NCI-H460 (cell line): ENCODE measurements around the gene KDM2A. TPM values are rescaled to one million over a fixed set of nuclear protein-coding genes. Genes with fewer than 3 reads are reported as not detected.
"Not testable (repeated sequence)": the region's sequence is repeated elsewhere in the genome, so short reads cannot be mapped to it uniquely, and the experiment has no call there.

ENCODE experiments used
- DNase-seq: peaks from one replicate; pipeline ENCODE4 v3.0.0-alpha.2; 2016; ENCODE audit warnings: low read depth; ENCODE audit errors: extremely low read depth
- total RNA-seq: library from RNA; depleted of rRNA; stranded (reverse); fragments of >200 nt; shearing (Covaris generic); gene quantifications from 2 replicates; pipeline ENCODE4 v1.2.3, GENCODE V29; 2014

The KDM2A gene
- total RNA-seq, 1 experiment from 2014 or later, result 18.5 TPM

DNA sequence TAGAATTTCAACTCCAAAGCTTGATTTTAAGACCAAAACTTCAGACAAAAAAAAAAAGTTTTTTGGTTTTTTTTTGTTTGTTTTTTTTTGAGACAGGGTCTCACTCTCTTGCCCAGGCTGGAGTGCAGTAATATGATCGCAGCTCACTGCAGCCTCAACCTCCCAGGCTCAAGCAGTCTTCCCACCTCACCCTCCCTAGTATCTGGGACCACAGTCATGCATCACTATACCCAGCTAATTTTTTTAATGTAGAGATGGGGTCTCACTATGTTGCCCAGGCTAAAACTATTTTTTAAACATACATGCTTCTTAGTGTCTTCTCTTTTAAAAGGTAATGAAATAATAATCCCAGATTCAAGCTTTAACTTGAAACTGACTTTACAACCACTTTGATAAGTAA, 111.8 kb downstream of the KDM2A start:
- DNase-seq, result no peak

DNA sequence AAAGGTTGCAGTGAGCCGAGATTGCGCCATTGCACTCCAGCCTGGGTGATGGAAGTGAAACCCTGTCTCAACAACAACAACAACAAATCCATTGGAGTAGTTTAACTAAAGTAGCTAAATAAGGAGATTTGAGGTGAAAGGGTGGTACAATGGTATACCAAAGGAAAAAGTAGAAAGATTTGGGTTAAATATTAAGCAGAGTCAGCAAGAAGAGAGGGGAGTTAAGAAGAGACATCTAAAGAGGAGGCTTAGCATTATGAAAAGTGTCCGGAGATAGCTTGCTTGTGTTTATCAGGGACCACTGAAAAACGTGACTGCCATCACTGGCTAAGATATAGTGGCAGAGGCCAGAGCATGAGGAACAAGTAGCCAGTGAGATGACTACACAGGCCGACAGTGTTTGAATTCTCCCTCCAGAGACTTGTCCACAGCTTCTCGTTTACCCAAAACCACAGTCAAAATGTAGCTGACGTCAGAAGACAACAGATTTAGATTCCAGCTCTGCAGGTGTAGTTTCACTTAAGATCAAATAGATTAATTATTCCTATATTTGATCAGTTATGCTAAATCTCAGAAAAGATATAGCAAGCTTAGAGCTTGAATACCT, 114.6 kb downstream of the KDM2A start:
- no peak for DNase-seq

DNA sequence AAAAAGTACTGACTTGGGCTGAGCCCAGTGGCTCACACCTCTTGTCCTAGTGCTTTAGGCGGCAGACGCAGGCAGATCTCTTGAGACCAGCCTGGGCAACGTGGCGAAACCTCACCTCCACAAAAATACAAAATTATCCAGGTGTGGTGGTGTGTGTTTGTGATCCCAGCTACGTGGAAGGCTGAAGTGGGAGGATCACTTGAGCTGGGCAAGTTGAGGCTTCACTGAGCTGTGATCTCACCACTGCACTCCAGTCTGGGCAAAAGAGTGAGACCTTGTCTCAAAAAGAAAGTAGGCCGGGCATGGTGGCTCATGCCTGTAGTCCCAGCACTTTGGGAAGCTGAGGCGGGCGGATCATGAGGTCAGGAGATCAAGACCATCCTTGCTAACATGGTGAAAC, 115.5 kb downstream of the KDM2A start:
- DNase-seq, result not testable (repeated sequence)

DNA sequence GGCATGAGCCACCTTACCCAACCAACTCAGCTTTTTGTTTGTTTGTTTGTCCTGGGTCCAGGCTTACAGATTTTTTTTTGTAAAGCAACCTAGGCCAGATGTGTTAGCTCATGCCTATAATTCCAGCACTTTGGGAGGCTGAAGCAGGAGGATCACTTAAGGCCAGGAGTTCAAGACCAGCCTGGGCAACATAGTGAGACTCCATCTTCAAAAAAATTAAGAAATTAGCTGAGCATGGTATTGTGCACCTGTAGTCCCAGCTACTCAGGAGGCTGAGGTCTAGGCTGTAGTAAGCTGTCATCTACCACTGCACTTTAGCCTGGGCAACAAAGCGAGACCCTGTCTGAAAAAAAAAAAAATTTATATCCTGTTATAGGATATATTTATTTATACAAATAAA, 118.5 kb downstream of the KDM2A start:
- DNase-seq, result no peak

DNA sequence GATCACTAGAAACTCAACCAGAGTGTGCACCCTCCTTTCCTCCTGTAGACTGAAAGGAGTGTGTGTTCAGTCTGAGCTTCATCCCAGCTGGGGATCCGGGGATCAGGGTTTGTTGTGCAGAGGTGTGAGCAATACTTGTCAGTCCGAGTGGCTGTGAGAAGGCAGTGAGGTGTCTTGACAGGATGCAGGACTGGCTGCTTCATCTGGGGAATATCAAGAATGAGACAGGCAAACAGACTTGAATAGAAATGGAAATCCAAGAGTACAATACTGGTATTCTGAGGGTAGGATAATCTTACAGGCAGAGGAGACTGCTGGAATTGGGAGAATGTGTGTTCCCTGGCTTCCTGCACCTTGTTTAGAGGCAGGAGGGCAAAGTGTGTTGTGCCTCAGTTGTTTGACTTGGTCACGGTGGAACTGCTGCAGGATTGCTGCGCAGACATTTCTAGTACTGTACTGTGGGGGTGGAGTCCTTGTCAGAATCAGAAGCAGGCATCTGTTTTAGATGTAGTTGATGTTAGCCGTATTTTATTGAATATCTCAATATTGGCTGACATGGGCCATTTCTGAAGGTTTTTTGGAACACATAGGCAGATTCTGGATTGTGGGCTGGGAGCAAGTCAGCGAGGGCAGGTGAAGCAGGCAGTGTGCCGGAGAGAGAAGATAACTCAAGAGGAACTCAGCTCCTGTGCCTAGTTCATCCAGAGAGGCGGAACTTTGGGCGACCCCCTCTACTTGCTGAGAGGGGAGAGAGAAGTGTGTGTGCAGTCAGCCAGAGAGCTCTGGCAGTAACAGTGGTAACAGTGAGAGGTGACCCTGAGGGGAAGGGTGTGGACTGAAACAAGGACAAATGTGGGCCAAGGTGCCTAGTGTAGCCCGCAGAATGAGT, 120.1 kb downstream of the KDM2A start:
- no peak for DNase-seq

DNA sequence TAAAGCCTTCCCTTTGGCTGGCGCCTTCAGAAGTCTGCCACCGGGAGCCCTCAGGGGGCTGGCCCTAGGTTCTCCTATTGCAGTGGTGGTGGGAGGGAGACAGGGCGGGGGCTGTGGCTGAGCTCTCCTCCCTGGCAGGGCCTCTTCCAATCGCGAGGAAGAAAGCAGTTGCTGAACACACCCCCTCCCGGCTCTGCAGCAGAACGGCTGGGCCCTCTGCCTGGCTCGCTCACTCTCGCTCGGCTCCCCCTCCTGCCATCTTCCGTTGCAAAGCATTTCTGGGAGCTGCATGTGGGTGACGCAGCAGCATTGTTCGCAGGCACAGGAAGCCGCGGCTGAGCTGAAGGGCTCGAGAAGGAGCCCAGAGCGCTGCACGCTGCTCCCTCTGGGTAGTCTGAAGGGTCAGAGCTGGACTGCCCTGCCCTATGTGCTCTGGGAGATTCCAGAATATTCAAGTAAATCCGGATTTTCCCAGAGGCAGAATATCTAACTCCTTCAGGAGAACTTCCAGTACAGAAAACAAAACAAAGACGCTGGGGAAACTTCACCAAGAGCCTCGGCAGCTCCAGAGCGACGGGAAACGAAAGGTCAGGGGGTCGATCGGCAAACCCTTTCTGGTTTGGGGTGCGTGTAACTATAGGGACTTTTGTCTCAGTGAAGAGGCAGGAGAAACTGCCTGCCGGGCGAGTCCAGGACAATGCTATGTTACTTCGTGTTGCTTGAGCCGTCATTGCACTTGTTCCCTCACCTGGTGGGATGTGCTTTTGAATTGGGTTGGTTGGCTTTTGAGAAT, 120.9 kb downstream of the KDM2A start:
- peak; percentile 95 for DNase-seq

DNA sequence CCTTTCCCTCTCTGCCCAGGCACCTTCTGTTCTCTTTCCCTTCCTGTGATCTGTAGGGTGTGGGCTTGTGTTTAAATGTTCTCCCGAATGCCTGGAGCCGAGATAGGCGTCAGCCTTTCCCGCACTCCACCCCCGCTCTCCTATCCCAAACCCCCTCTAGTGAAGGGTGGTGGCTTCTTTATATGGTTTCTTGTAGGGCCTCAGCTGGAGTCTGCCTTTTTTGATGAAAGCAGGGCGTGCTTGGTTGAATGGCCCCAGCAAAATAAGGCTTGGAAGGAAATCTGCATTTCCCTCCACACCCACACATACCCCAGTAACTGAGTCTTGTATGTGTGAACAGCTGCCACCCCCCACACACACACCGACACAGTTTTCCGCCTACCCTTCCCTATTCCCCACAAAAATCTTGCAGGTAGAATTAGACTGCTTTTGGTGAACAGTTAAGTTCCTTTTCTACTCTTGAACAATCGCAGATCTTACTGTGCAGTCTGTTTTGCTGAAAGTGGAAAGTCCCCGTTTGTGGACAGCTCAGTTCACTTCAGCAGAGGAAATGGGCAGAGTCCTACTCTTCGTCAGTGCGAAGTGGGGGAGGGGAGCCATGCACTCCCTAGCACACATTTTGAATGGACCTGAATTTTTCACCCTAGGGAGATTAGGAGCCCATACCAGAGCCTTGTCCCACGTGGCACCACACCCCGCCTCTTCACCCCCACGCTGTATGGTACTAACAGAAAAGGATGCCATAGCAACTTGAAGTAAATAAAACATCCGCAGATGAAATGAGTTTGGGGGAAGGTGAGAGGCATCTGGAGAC, 121.7 kb downstream of the KDM2A start:
- peak; percentile 18 for DNase-seq

DNA sequence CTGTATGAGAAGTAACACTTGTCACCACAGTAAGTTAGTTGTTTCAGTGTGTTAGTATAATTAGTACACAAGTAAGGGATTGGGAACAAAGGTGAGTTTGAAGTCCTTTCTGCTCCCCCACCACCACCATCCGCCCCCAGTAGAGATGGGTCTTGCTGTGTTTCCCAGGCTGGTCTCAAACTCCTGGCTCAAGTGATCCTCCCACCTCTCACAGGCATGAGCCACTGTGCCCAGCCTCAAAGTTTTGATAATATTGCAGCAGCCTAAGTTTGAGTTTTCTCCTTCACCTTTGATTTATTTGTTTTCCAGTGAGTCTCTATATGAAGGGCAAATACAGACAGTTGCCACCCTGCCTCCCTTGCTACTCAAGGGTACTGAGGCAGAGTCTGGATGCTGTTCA, 123.5 kb downstream of the KDM2A start:
- no peak for DNase-seq

DNA sequence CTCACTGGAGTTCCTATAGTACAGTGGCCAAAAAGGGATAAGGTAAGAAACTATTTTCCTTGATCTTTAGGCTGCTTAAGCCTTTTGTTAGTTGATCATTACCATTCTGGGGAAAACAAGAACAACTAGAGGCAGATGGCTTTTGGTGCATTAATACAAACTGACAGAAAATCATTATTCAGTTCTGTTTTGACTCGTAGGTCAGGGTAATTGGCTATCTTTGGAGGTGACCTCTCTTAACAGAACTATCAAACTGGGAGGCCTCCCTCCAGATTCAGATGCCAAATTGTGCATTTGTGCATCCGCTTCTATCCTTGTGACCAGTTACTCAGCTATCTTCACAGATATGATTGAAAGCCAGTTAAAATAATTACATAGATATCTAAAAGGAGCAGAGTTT, 124.0 kb downstream of the KDM2A start:
- DNase-seq, result no peak

DNA sequence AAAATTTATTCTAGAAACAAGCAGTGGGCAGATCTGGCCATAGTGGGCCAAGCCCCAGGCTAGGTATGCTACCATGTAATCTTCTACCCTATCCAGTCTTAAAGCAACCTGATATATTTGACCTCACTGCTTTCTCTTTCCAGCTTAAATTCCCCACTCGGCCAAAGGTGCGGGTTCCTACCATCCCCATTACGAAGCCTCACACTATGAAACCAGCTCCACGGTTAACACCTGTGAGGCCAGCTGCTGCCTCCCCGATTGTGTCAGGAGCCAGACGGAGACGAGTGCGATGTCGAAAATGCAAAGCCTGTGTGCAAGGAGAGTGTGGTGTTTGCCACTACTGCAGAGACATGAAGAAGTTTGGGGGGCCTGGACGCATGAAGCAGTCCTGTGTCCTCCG, 126.0 kb downstream of the KDM2A start:
- no peak for DNase-seq

DNA sequence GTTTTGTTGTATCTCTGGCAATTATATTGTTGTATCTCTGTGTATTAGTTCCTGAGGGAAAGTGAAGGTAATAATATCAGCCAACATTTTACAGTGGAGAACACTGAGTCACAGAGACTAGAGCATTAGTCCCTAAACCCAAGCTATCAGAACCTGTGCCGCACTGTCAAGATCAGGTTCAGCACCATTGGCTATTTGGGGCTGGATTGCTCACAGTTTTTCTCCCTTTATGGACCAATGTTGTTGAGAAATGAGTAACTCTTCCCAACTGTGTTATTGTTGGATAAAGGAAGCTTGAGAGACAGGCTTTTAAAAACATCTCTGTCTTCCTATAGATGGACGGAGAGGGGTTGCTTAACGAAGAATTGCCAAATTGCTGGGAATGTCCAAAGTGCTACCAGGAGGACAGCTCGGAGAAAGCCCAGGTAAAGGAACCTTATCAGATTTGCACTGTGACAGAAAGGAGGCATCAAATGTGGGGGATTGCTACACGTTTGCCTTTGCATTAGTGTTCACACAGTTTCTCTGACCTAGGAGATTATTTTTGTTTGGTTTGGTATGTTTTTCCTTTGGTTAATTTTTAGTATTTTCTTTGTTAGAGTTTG, 129.0 kb downstream of the KDM2A start:
- no peak for DNase-seq

DNA sequence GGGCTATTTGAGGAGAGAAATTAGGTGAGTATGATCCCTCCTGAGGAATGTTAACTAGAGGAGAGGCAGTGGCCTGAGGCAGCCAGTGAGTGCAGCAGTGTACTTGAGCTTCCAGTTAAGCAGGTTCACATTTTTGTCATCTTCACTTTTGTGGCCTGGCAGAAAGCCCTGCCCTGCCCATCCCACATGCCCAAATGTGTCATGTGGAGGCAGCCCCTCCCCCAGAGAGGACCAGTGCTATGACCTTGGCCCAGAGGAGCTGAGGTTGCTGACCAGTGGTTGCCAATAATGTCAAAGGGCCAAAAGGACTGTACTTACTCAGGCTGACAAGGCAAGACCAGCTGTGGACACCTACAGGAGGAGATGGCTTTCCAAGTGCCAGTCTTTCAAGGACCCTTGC, 129.6 kb downstream of the KDM2A start:
- DNase-seq, result no peak

DNA sequence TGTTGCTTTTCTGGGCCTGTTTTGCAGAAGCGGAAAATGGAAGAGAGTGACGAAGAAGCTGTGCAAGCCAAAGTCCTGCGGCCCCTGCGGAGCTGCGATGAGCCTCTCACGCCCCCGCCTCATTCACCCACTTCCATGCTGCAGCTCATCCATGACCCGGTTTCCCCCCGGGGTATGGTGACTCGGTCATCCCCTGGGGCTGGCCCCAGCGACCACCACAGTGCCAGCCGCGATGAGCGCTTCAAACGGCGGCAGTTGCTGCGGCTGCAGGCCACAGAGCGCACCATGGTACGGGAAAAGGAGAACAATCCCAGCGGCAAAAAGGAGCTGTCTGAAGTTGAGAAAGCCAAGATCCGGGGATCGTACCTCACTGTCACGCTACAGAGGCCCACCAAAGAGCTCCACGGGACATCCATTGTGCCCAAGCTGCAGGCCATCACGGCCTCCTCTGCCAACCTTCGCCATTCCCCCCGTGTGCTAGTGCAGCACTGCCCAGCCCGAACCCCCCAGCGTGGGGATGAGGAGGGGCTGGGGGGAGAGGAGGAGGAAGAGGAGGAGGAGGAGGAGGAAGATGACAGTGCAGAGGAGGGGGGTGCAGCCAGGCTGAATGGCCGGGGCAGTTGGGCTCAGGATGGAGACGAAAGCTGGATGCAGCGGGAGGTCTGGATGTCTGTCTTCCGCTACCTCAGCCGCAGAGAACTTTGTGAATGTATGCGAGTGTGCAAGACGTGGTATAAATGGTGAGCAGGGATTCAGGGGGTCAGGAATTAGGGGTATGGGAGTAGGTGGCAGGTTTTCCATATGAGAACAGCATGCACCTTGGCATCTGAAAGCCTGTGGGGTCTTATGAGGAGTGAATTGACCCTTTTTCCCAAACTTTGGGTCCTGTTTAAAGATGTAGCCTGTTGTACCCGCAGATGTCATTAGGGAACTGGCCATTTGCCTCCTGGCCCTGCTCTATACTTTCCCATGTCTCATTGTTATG, 131.3 kb downstream of the KDM2A start:
- no peak for DNase-seq

DNA sequence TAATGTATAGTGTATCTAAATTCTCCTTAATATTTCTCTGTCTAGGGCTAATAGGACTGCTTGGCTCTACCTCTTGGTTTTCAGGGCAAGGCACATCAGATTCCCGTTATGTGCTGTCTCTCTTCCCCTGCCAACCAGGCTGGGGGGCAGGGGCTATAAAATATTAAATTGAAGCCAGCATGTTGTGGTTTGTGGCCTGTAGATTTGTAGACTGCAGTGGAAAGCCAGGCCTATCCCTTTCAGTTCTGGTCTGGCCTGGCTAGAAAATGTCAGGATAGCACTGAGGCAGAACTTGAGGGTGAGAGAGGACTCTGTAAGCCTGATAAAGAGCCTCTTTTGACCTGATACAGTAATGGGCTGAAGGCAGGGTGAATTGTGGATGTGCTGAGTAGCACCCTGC, 132.8 kb downstream of the KDM2A start:
- DNase-seq, result no peak

DNA sequence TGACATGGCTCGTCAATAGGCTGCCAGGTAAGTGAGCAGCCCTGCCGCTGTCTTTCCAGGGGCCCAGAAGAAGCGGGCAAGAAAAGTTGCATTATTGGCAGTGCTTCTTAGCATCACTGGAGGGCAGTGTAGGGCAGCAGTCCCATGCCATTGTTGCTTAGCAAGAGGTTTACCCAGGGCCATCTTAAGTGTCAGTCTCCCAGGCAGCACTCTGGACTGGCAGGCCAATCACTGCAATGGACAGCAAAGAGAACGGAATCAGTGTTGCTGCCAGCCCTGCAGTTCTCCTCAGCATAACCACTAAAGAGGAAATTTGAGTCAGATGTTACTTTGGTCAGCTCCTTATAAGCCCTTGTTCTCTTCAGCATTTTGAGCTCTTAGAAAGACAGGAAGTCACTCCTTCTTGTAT, 133.8 kb downstream of the KDM2A start:
- no peak for DNase-seq

DNA sequence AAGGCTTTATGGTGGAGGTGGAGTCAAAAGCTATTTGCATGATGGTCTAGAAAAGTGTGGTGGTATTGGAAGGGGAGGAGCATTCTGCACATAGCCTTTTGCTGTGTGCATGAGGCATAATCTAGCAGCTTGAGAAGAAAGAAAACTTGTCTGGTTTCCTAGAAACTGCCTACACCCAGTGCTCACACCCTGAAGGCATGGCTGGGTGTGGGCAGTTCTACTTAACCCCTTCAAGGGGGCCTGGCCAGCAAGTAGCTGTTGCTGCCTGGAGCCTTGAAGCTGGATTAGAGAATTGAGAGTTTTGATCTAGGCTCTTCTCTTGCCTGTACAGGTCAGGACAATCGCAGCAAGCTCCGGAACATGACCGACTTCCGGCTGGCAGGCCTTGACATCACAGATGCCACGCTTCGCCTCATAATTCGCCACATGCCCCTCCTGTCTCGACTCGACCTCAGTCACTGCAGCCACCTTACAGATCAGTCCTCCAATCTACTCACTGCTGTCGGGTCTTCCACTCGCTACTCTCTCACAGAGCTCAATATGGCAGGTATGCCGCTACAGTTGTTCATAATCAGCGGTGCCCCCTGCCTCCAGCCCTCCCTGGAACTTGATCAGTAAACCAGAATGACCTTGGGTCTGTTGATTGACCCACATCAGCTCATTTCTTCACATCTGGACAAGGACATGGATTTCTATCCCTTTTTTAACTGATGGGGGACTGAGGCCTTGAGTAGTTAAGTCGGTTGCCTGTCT, 135.0 kb downstream of the KDM2A start:
- DNase-seq, result no peak

DNA sequence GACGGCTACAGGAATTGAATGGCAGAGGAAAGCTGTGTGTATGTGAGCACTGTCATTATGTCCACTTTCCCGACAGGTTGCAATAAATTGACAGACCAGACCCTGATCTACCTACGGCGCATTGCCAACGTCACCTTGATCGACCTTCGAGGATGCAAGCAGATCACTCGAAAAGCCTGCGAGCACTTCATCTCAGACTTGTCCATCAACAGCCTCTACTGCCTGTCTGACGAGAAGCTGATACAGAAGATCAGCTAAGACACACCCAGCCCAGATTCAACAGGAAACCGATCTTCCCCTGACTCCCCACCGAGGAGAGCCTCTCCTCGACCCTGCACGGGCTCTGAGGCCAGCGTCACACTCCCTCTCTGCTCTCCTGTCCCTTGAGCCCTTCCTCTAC, 135.7 kb downstream of the KDM2A start:
- DNase-seq, result no peak

DNA sequence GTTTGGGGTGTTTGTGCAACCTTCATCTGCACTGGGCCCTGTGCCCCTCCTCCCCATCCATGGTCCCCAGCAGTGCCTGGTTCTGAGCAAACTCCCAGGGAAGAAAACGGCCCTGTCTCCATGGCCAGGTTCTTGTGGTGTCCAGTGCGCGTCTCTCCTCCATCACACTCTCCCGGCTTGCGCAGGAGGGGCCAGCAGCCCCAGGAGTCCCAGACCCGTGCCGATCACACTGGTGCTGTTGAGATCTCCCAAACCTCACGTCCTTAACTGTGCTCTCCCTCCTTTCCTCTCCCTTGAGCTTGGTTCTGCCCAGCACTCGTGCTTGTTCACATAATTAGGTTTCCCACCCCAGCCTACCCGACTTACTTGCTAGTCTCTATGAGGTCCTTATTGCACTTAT, 136.3 kb downstream of the KDM2A start:
- DNase-seq, result no peak
